ENCODE measurements around the gene FAM53B.

The FAM53B gene

GRCh38 chr10:124629415-124629814, 114.8 kb downstream of the FAM53B start:
- DNase-seq (ENCODE audit: low read depth in 2 of 2), result no peak

- no peak for DNase-seq (ENCODE audit: low read depth in 2 of 2)
These were observed 115.5 kb downstream of the FAM53B start for GRCh38 chr10:124628676-124629021.

- DNase-seq (ENCODE audit: low read depth in 2 of 2), result no peak
These were observed 116.1 kb downstream of the FAM53B start for GRCh38 chr10:124627866-124628675.

- DNase-seq (ENCODE audit: low read depth in 2 of 2), result peak; percentile 46 to 47
These were observed 117.3 kb downstream of the FAM53B start for GRCh38 chr10:124626759-124627380.

- no peak for DNase-seq (ENCODE audit: low read depth in 2 of 2)
These were observed 118.3 kb downstream of the FAM53B start for GRCh38 chr10:124625831-124626238.

GRCh38 chr10:124624895-124625294, 119.3 kb downstream of the FAM53B start:
- no peak for DNase-seq (ENCODE audit: low read depth in 2 of 2)

GRCh38 chr10:124624466-124624865, 119.7 kb downstream of the FAM53B start:
- no peak for DNase-seq (ENCODE audit: low read depth in 2 of 2)

- DNase-seq (ENCODE audit: low read depth in 2 of 2), result no peak
These were observed 120.2 kb downstream of the FAM53B start for GRCh38 chr10:124624006-124624405.

- DNase-seq (ENCODE audit: low read depth in 2 of 2), result no peak
These were observed 121.2 kb downstream of the FAM53B start for GRCh38 chr10:124622866-124623536.

- DNase-seq (ENCODE audit: low read depth in 2 of 2), result no peak
These were observed 122.0 kb downstream of the FAM53B start for GRCh38 chr10:124622158-124622557.

- DNase-seq (ENCODE audit: low read depth in 2 of 2), result no peak
These were observed 122.5 kb downstream of the FAM53B start for GRCh38 chr10:124621637-124622036.

GRCh38 chr10:124619802-124620490, 124.2 kb downstream of the FAM53B start:
- DNase-seq (ENCODE audit: low read depth in 2 of 2), result no peak

GRCh38 chr10:124619195-124619594, 125.0 kb downstream of the FAM53B start:
- DNase-seq (ENCODE audit: low read depth in 2 of 2), result no peak

- DNase-seq (ENCODE audit: low read depth in 2 of 2), result no peak
These were observed 125.6 kb downstream of the FAM53B start for GRCh38 chr10:124618470-124619073.

- DNase-seq (ENCODE audit: low read depth in 2 of 2), result no peak
These were observed 127.4 kb downstream of the FAM53B start for GRCh38 chr10:124616836-124617130.

GRCh38 chr10:124616040-124616835, 127.9 kb downstream of the FAM53B start:
- no peak for DNase-seq (ENCODE audit: low read depth in 2 of 2)

- DNase-seq (ENCODE audit: low read depth in 2 of 2), result no peak
These were observed 128.9 kb downstream of the FAM53B start for GRCh38 chr10:124615259-124615658.

GRCh38 chr10:124614003-124614659, 130.0 kb downstream of the FAM53B start:
- DNase-seq (ENCODE audit: low read depth in 2 of 2), result peak; percentile 46 to 51

GRCh38 chr10:124612611-124613498, 131.3 kb downstream of the FAM53B start:
- peak in 1 of 2 donors; percentile 19 for DNase-seq (ENCODE audit: low read depth in 2 of 2)

GRCh38 chr10:124611738-124612137, 132.4 kb downstream of the FAM53B start:
- peak in 1 of 2 donors; percentile 35 for DNase-seq (ENCODE audit: low read depth in 2 of 2)

Measured in stimulated activated CD8-positive, alpha-beta memory T cell treated with anti-CD3 and anti-CD28 coated beads, Interleukin-2, amount 100 ng/mL, for 48 hours (primary cell).